Left lung (tissue), 10 donors: ENCODE data around the gene GLCCI1. TPM values are rescaled to one million over a fixed set of nuclear protein-coding genes. Genes with fewer than 3 reads are reported as not detected.

Source experiments
- ATAC-seq: fragments of 200-7000 bp; cut with Tn5 transposase; one replicate; pipeline ENCODE4 v1.9.1; 2020; ENCODE audit warnings: moderate library complexity
- DNase-seq, 4 donors: peaks; one replicate each; pipeline ENCODE4 v3.0.0-alpha.2; 2013 to 2020
- H3K27ac ChIP-seq, 2 donors: fragments of 200-600 bp; sonication (generic) in 1 of 2; one replicate each; pipeline versions ENCODE4 v1.5.0 to v1.8.0; 2020 to 2021
- H3K27me3 ChIP-seq, 2 donors: fragments of 200-600 bp; sonication (generic) in 1 of 2; one replicate each; pipeline versions ENCODE4 v1.5.0 to v1.8.0; 2020 to 2021
- H3K36me3 ChIP-seq, 2 donors: fragments of 200-600 bp; sonication (generic) in 1 of 2; one replicate each; pipeline versions ENCODE4 v1.5.0 to v1.8.0; 2020 to 2021
- H3K4me1 ChIP-seq, 2 donors: fragments of 200-600 bp; one replicate each; pipeline ENCODE4 v1.8.0; 2021
- H3K4me3 ChIP-seq, 2 donors: fragments of 200-600 bp; sonication (generic) in 1 of 2; one replicate each; pipeline versions ENCODE4 v1.5.0 to v1.8.0; 2020 to 2021; ENCODE audit warnings: mild to moderate bottlenecking in 1 of 2
- H3K9me3 ChIP-seq, 2 donors: fragments of 200-600 bp; sonication (generic) in 1 of 2; one replicate each; pipeline versions ENCODE4 v1.5.0 to v1.8.0; 2020 to 2021
- CTCF ChIP-seq, 2 donors: fragments of 200-600 bp; sonication (generic) in 1 of 2; IDR thresholded peaks; one replicate each; pipeline versions ENCODE4 v1.5.0 to v1.8.0; 2021; ENCODE audit warnings: antibody characterized with exemption in 2 of 2
- intact Hi-C, 2 donors: fragments of 100-400 bp; cut with DNase I; formaldehyde crosslinking; loops; one replicate each; pipeline versions ENCODE4 v1.11.2 to v1.14.2; 2022
- polyA plus RNA-seq, 6 donors: library from polyadenylated mRNA; unstranded; fragments of 120-200 nt; gene quantifications; one replicate each; pipeline ENCODE4 v1.2.1, GENCODE V29; 2013; ENCODE audit not compliant: insufficient read length in 6 of 6
- total RNA-seq, 2 donors: library from RNA; stranded (reverse); fragmentation: NEBNext Ultra II Directional; extraction: Animal tissue kit (Norgen Biotek cat#: 25700); gene quantifications; one replicate each; pipeline ENCODE4 v1.2.1, GENCODE V29; 2021
- donor health status: DM: no; HTN: yes; CAD: no.
- donor health status: DM: no; HTN: no; CAD: no.

Gene GLCCI1
- total and polyA plus RNA-seq, 8 donors = 25.4 to 45.2 (median 37.1) TPM

GRCh38 chr7:8113184-8113583 lies 144.6 kb downstream of the GLCCI1 start:
- ATAC-seq = no peak
- peaks cover 0 to 6% of the 10 kb centered on the region in 2 donors for H3K36me3 ChIP-seq
- intact Hi-C loops = no loop called here
- no peaks in the 10 kb centered on the region for H3K9me3 ChIP-seq
- H3K4me3 ChIP-seq = no peak overlapping the region
- no peak for TF ChIP-seq CTCF (IDR thresholded peaks at IDR 0.05)
- H3K4me1 ChIP-seq = no peaks in the 10 kb centered on the region
- no peaks in the 10 kb centered on the region for H3K27me3 ChIP-seq
- no peak overlapping the region for H3K27ac ChIP-seq
- no peak for DNase-seq

GRCh38 chr7:8114175-8114574 lies 145.6 kb downstream of the GLCCI1 start:
- ATAC-seq (no peak), DNase-seq (no peak)
- Histone ChIP-seq H3K4me1 (no peaks in the 10 kb centered on the region), H3K4me3 (no peak overlapping the region), H3K9me3 (no peaks in the 10 kb centered on the region), H3K36me3 (peaks cover 0 to 9% of the 10 kb centered on the region in 2 donors), H3K27me3 (no peaks in the 10 kb centered on the region), H3K27ac (no peak overlapping the region)
- TF ChIP-seq CTCF (IDR thresholded peaks at IDR 0.05) = no peak
- intact Hi-C loops = no loop called here

GRCh38 chr7:8115547-8116402 lies 147.2 kb downstream of the GLCCI1 start:
- ATAC-seq (no peak), DNase-seq (no peak)
- Histone ChIP-seq H3K4me1 (no peaks in the 10 kb centered on the region), H3K36me3 (peaks cover 0 to 24% of the 10 kb centered on the region in 2 donors), H3K4me3 (no peak overlapping the region), H3K27ac (no peak overlapping the region), H3K9me3 (no peaks in the 10 kb centered on the region), H3K27me3 (no peaks in the 10 kb centered on the region)
- intact Hi-C loops = no loop called here
- no peak for TF ChIP-seq CTCF (IDR thresholded peaks at IDR 0.05)

GRCh38 chr7:8117195-8117594 lies 148.6 kb downstream of the GLCCI1 start:
- ATAC-seq (no peak), DNase-seq (no peak)
- no peak overlapping the region for H3K27ac ChIP-seq
- H3K36me3 ChIP-seq = peaks cover 0 to 36% of the 10 kb centered on the region in 2 donors
- intact Hi-C loops = no loop called here
- no peaks in the 10 kb centered on the region for H3K9me3 ChIP-seq
- no peaks in the 10 kb centered on the region for H3K4me1 ChIP-seq
- no peak for TF ChIP-seq CTCF (IDR thresholded peaks at IDR 0.05)
- no peaks in the 10 kb centered on the region for H3K27me3 ChIP-seq
- no peak overlapping the region for H3K4me3 ChIP-seq

GRCh38 chr7:8119262-8119661 lies 150.7 kb downstream of the GLCCI1 start:
- ATAC-seq = no peak
- intact Hi-C loops = no loop called here
- TF ChIP-seq CTCF (IDR thresholded peaks at IDR 0.05) = no peak

More at GRCh38 chr7:8119262-8119661, 150.7 kb downstream of the GLCCI1 start:
- peaks cover 0 to 41% of the 10 kb centered on the region in 2 donors for H3K36me3 ChIP-seq
- no peak for DNase-seq
- H3K4me1 ChIP-seq = no peaks in the 10 kb centered on the region
- H3K9me3 ChIP-seq = no peaks in the 10 kb centered on the region
- no peak overlapping the region for H3K27ac ChIP-seq
- H3K27me3 ChIP-seq = no peaks in the 10 kb centered on the region
- H3K4me3 ChIP-seq = no peak overlapping the region
